Lower leg skin (tissue), 3 donors: ENCODE measurements around the gene MUC15.

Experiments used
- POLR2A ChIP-seq, 2 donors: fragments of 450-650 bp; IDR thresholded peaks; one replicate each; pipeline ENCODE4 v1.6.1; 2016 to 2017; ENCODE audit warnings: antibody characterized with exemption in 2 of 2, mild to moderate bottlenecking in 1 of 2, moderate library complexity in 1 of 2
- TF ChIP-seq, protein P1 (sequence below), 3 donors: fragments of 450-650 bp; IDR thresholded peaks; one replicate each; pipeline ENCODE4 v1.5.1; 2016; ENCODE audit warnings: antibody characterized with exemption in 3 of 3, mild to moderate bottlenecking in 3 of 3, moderate library complexity in 2 of 3

DNA sequence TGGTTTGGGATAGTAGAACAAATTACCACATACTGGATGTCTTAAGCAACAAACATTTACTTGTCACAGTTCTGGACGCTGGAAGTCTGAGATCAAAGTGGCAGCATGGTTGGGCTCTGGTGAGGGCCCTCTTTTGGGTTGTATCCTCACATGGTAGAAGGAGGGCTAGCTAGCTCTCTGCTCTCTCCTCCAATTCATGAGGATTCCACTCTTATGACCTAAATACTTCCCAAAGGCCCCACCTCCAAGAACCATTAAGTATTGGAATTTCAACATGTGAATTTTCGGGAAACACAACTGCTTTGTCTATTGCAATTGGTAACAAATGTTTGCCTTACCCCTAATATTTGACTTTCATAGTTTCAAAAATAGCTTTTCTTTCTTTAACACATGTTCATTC lies 52.6 kb downstream of the MUC15 start:
- no peak for TF ChIP-seq POLR2A (IDR thresholded peaks at IDR 0.05)
- TF ChIP-seq, protein P1, sequence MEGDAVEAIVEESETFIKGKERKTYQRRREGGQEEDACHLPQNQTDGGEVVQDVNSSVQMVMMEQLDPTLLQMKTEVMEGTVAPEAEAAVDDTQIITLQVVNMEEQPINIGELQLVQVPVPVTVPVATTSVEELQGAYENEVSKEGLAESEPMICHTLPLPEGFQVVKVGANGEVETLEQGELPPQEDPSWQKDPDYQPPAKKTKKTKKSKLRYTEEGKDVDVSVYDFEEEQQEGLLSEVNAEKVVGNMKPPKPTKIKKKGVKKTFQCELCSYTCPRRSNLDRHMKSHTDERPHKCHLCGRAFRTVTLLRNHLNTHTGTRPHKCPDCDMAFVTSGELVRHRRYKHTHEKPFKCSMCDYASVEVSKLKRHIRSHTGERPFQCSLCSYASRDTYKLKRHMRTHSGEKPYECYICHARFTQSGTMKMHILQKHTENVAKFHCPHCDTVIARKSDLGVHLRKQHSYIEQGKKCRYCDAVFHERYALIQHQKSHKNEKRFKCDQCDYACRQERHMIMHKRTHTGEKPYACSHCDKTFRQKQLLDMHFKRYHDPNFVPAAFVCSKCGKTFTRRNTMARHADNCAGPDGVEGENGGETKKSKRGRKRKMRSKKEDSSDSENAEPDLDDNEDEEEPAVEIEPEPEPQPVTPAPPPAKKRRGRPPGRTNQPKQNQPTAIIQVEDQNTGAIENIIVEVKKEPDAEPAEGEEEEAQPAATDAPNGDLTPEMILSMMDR (IDR thresholded peaks at IDR 0.05): no peak
